ENCODE results near the gene EIF4ENIF1. TPM values are rescaled to one million over a fixed set of nuclear protein-coding genes. Genes with fewer than 3 reads are reported as not detected.

EIF4ENIF1 gene
- total RNA-seq, 1 donor from 2014 or later, result 29.0 TPM

DNA sequence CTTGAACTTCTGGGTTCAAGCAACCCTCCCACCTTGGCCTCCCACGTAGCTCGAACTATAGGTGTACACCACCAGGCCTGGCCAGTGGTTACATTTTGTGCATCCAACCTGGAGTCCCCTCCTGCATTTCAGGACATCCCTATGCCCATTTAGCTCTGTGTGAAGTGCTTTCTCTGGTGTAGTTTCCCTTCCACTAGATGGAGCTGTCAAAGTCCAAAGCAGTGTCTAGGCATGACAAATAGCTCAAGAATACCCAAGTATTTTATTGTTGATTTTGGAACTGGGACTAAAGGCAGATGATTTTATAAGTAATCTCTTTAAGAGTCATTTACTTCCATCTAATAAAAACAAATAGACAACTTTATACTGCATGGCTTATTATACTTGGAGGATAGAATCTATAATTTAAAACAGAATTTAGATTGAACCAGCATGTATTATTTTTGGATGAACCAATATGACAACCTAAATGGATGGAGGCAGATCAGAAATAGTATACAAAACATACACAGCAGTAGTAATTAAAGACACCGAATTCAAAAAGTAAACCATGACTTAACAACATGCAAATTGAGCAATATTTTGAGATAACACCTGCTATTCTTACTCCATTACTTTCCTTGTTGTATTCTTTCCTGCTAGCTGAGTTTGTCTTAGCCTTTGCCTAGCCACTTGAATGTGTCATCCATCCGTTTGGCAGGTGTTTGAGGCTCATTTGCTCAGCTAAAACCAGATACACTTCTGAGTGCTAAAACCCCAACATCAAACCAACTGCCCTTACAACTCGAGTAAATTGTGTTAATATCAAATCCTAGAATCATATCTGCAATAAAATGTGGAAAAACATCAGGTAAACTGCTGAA lies 37.7 kb downstream of the EIF4ENIF1 start:
- Histone ChIP-seq H3K27me3 (ENCODE audit: low read depth) (no peaks in the 10 kb centered on the region), H3K4me1 (peaks cover 42% of the 10 kb centered on the region), H3K4me3 (no peak overlapping the region), H3K27ac (replicated peaks) (peak overlapping the region; percentile 34), H3K9me3 (replicated peaks) (no peaks in the 10 kb centered on the region), H3K36me3 (peaks cover 52% of the 10 kb centered on the region)
- peak; percentile 45 for TF ChIP-seq CTCF (IDR thresholded peaks at IDR 0.05; ENCODE audit: borderline replicate concordance)
- intact Hi-C loops (cut with micrococcal nuclease), result no loop called here
- DNase-seq, result no peak

DNA sequence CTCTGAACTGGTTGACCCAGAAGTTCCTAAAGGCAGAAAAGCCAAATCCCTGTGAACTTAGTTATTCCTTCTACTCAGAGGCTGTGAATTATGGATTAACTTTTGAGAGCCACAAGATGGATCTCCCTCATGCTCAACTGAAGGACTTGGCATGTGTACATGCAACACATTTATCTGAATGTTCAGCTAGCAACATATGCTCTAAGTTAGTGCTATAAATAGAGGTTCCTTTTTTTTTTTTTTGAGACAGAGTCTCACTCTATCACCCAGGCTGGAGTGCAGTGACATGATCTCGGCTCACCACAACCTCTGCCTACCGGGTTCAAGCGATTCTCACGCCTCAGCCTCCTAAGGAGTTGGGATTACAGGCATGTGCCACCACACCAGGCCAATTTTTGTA lies 40.1 kb downstream of the EIF4ENIF1 start:
- H3K27ac ChIP-seq (replicated peaks), result peak overlapping the region; percentile 79
- H3K4me3 ChIP-seq, result no peak overlapping the region

DNA sequence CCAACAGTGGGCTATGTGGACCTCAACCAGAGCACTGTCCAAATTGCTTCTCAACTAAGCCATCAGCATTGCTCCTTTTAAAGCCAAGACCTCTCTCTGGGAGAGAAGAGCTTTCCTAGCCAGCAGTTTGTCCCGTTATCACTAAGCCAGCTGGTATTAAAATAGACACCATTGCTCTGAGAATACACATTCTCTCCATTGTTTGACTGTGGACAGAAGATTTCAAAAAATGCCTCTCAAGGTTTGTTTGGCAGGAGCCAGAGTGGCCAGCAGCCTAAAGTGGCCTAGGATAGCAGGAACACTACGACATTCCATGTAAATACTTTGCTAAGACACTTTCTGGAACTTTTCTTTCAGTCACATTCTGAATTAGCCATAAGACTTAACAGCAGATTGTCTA lies 41.3 kb downstream of the EIF4ENIF1 start:
- no peak for TF ChIP-seq CTCF (IDR thresholded peaks at IDR 0.05; ENCODE audit: borderline replicate concordance)
- Histone ChIP-seq H3K4me3 (no peak overlapping the region), H3K27ac (replicated peaks) (peak overlapping the region; percentile 79), H3K27me3 (ENCODE audit: low read depth) (no peaks in the 10 kb centered on the region), H3K9me3 (replicated peaks) (no peaks in the 10 kb centered on the region), H3K4me1 (peaks cover 77% of the 10 kb centered on the region), H3K36me3 (peaks cover 52% of the 10 kb centered on the region)
- intact Hi-C loops (cut with micrococcal nuclease), result no loop called here
- no peak for DNase-seq

More for the DNA sequence above, 40.1 kb downstream of the EIF4ENIF1 start:
- no peak for TF ChIP-seq CTCF (IDR thresholded peaks at IDR 0.05; ENCODE audit: borderline replicate concordance)
- no peaks in the 10 kb centered on the region for H3K9me3 ChIP-seq (replicated peaks)
- H3K4me1 ChIP-seq, result peaks cover 67% of the 10 kb centered on the region
- no peak for DNase-seq
- H3K27me3 ChIP-seq (ENCODE audit: low read depth), result no peaks in the 10 kb centered on the region
- intact Hi-C loops (cut with micrococcal nuclease), result no loop called here
- H3K36me3 ChIP-seq, result peaks cover 55% of the 10 kb centered on the region

DNA sequence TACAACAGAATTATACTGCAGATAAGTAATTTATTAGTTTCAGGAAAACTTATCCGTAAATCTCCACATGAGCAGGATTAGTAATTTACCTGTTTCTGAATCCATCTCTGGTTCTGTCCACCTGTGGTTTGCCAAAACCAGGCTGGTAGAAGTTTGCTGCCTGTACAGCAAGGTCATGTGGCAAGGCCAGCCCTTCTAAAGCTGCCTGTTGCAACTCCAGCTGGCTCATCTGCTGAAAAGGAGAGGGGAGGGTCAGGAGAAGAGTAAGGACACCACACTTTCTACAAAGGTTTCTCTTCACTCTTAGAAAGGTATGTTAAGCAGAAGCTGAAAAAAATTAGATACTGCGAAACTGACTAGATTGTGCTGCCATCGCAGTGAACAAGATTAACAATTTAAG lies 42.3 kb downstream of the EIF4ENIF1 start:
- peak overlapping the region; percentile 79 for H3K27ac ChIP-seq (replicated peaks)
- no peak for DNase-seq
- H3K9me3 ChIP-seq (replicated peaks), result no peaks in the 10 kb centered on the region
- TF ChIP-seq CTCF (IDR thresholded peaks at IDR 0.05; ENCODE audit: borderline replicate concordance), result no peak
- peaks cover 83% of the 10 kb centered on the region for H3K4me1 ChIP-seq
- no peaks in the 10 kb centered on the region for H3K27me3 ChIP-seq (ENCODE audit: low read depth)
- H3K36me3 ChIP-seq, result peaks cover 53% of the 10 kb centered on the region
- intact Hi-C loops (cut with micrococcal nuclease), result no loop called here
- H3K4me3 ChIP-seq, result no peak overlapping the region

- no peaks in the 10 kb centered on the region for H3K9me3 ChIP-seq (replicated peaks)
- no peak overlapping the region for H3K4me3 ChIP-seq
- DNase-seq, result no peak
- H3K27ac ChIP-seq (replicated peaks), result peak overlapping the region; percentile 79
- TF ChIP-seq CTCF (IDR thresholded peaks at IDR 0.05; ENCODE audit: borderline replicate concordance), result no peak
- H3K27me3 ChIP-seq (ENCODE audit: low read depth), result no peaks in the 10 kb centered on the region
- peaks cover 81% of the 10 kb centered on the region for H3K4me1 ChIP-seq
- H3K36me3 ChIP-seq, result peaks cover 57% of the 10 kb centered on the region
- intact Hi-C loops (cut with micrococcal nuclease), result no loop called here
Measured at GRCh38 chr22:31446767-31447166, 42.9 kb downstream of the EIF4ENIF1 start.

Data from left ventricle myocardium inferior (tissue), 1 donor.